GM21723 (cell line): ENCODE data around the gene ACVR1.
"Not testable (repeated sequence)": the region's sequence is repeated elsewhere in the genome, so short reads cannot be mapped to it uniquely, and the experiment has no call there.

ENCODE experiments used
- ATAC-seq: cut with Tn5 transposase; IDR thresholded peaks from one replicate; pipeline ENCODE4 v1.9.1; 2021; ENCODE audit warnings: mild to moderate bottlenecking, moderate library complexity; ENCODE audit not compliant: unreplicated experiment

ACVR1 gene

GRCh38 chr2:157894694-157895435, 18.7 kb upstream of the ACVR1 start:
- ATAC-seq = no peak

GRCh38 chr2:157893611-157894010, 17.5 kb upstream of the ACVR1 start:
- ATAC-seq = no peak

GRCh38 chr2:157891643-157892041, 15.5 kb upstream of the ACVR1 start:
- ATAC-seq = no peak

GRCh38 chr2:157890969-157891642, 15.0 kb upstream of the ACVR1 start:
- no peak for ATAC-seq

- ATAC-seq = no peak
Observed at GRCh38 chr2:157887946-157888345, 11.8 kb upstream of the ACVR1 start.

- ATAC-seq = not testable (repeated sequence)
Observed at GRCh38 chr2:157884533-157884932, 8.4 kb upstream of the ACVR1 start.

- ATAC-seq = no peak
Observed at GRCh38 chr2:157880927-157881326, 4.8 kb upstream of the ACVR1 start.

GRCh38 chr2:157877761-157878400, 1.8 kb upstream of the ACVR1 start:
- no peak for ATAC-seq

- ATAC-seq = no peak
Observed at GRCh38 chr2:157876786-157877138, 632 bp upstream of the ACVR1 start.

GRCh38 chr2:157875641-157876065, 477 bp downstream of the ACVR1 start:
- ATAC-seq = peak; percentile 49

- no peak for ATAC-seq
Observed at GRCh38 chr2:157874997-157875640, 1.0 kb downstream of the ACVR1 start.

GRCh38 chr2:157874348-157874747, 1.8 kb downstream of the ACVR1 start:
- no peak for ATAC-seq

GRCh38 chr2:157872791-157873190, 3.3 kb downstream of the ACVR1 start:
- no peak for ATAC-seq

GRCh38 chr2:157871415-157871814, 4.7 kb downstream of the ACVR1 start:
- no peak for ATAC-seq

GRCh38 chr2:157868993-157869392, 7.1 kb downstream of the ACVR1 start:
- ATAC-seq = no peak

- no peak for ATAC-seq
Observed at GRCh38 chr2:157867703-157868102, 8.4 kb downstream of the ACVR1 start.

- no peak for ATAC-seq
Observed at GRCh38 chr2:157866666-157867642, 9.2 kb downstream of the ACVR1 start.

- ATAC-seq = no peak
Observed at GRCh38 chr2:157866202-157866601, 9.9 kb downstream of the ACVR1 start.

- no peak for ATAC-seq
Observed at GRCh38 chr2:157864857-157865430, 11.2 kb downstream of the ACVR1 start.

- ATAC-seq = no peak
Observed at GRCh38 chr2:157858846-157859245, 17.3 kb downstream of the ACVR1 start.
